Gastrocnemius medialis (tissue), 4 donors: ENCODE results near the gene DNM3.

Source experiments
- CTCF ChIP-seq, 5 experiments: fragments of 450-650 bp in 3 of 5; fragments of 200-600 bp in 2 of 5; sonication (generic) in 2 of 5; IDR thresholded peaks in 4 of 5; conservative IDR thresholded peaks in 1 of 5; 1 replicate in 4 of 5; 2 replicates in 1 of 5; pipeline ENCODE4 v1.5.1; 2016 to 2019; ENCODE audit warnings: antibody characterized with exemption in 5 of 5, mild to moderate bottlenecking in 3 of 5, moderate library complexity in 3 of 5
- POLR2A ChIP-seq, 2 donors: fragments of 450-650 bp; IDR thresholded peaks; one replicate each; pipeline ENCODE4 v1.6.1; 2017; ENCODE audit warnings: antibody characterized with exemption in 2 of 2, mild to moderate bottlenecking in 2 of 2, moderate library complexity in 2 of 2

GRCh38 chr1:171911506-171911905 lies 70.2 kb downstream of the DNM3 start:
- TF ChIP-seq CTCF (IDR thresholded peaks at IDR 0.05 in 4 of 5, conservative IDR thresholded peaks at IDR 0.05 in 1 of 5) (no peak), POLR2A (IDR thresholded peaks at IDR 0.05) (no peak)
